Hepatocyte (in vitro differentiated cells): ENCODE results near the gene LRMDA. TPM values are rescaled to one million over a fixed set of nuclear protein-coding genes. Genes with fewer than 3 reads are reported as not detected.

ENCODE experiments used
- DNase-seq: peaks from one replicate; pipeline ENCODE4 v3.0.0-alpha.2; 2016; ENCODE audit warnings: low spot score
- H2AFZ ChIP-seq: fragments of 200-600 bp; sonication (generic); 2 replicates; pipeline ENCODE4 v1.6.0; 2016; ENCODE audit warnings: antibody characterized with exemption, mild to moderate bottlenecking
- H3K27ac ChIP-seq: fragments of 200-600 bp; sonication (generic); 2 replicates; pipeline ENCODE4 v1.5.1; 2016; ENCODE audit warnings: mild to moderate bottlenecking
- H3K27me3 ChIP-seq: fragments of 200-600 bp; sonication (generic); 2 replicates; pipeline ENCODE4 v1.6.1; 2016
- H3K36me3 ChIP-seq: fragments of 200-600 bp; sonication (generic); replicated peaks from 2 replicates; pipeline ENCODE4 v1.5.1; 2016; ENCODE audit warnings: low read depth; ENCODE audit not compliant: insufficient read depth
- H3K4me1 ChIP-seq: fragments of 200-600 bp; sonication (generic); 2 replicates; pipeline ENCODE4 v1.5.1; 2016; ENCODE audit warnings: mild to moderate bottlenecking, moderate library complexity; ENCODE audit not compliant: insufficient read depth
- H3K4me2 ChIP-seq: fragments of 200-600 bp; sonication (generic); 2 replicates; pipeline ENCODE4 v1.6.0; 2016
- H3K4me3 ChIP-seq: fragments of 200-600 bp; sonication (generic); 2 replicates; pipeline ENCODE4 v1.5.1; 2016; ENCODE audit warnings: mild to moderate bottlenecking
- H3K79me2 ChIP-seq: fragments of 200-600 bp; sonication (generic); 2 replicates; pipeline ENCODE4 v1.6.0; 2017; ENCODE audit warnings: mild to moderate bottlenecking
- H3K9me2 ChIP-seq: fragments of 200-600 bp; sonication (generic); replicated peaks from 2 replicates; pipeline ENCODE4 v1.6.0; 2017; ENCODE audit warnings: mild to moderate bottlenecking; ENCODE audit not compliant: insufficient read depth
- H3K9me3 ChIP-seq: fragments of 200-600 bp; sonication (generic); 2 replicates; pipeline ENCODE4 v1.5.1; 2016; ENCODE audit warnings: low read depth, mild to moderate bottlenecking
- H4K20me1 ChIP-seq: fragments of 200-600 bp; sonication (generic); 2 replicates; pipeline ENCODE4 v1.6.0; 2016; ENCODE audit warnings: mild to moderate bottlenecking; ENCODE audit not compliant: insufficient read depth, poor library complexity, severe bottlenecking
- EZH2 ChIP-seq: fragments of 200-600 bp; sonication (generic); IDR thresholded peaks from 2 replicates; pipeline ENCODE4 v1.6.1; 2016; ENCODE audit warnings: antibody characterized with exemption, mild to moderate bottlenecking, borderline replicate concordance
- EZH2phosphoT487 ChIP-seq: fragments of 200-600 bp; sonication (generic); IDR thresholded peaks from one replicate; pipeline ENCODE4 v1.6.1; 2018; ENCODE audit warnings: antibody characterized with exemption, mild to moderate bottlenecking, low read depth, moderate library complexity; ENCODE audit not compliant: unreplicated experiment, severe bottlenecking
- WGBS: methylation state at CpG from one replicate; pipeline ENCODE4 v1.1.6; 2016; ENCODE audit warnings: low lambda C conversion rate; ENCODE audit errors: missing lambda C conversion rate; 5-methylcytosine and 5-hydroxymethylcytosine counted together
- polyA plus RNA-seq: library from polyadenylated mRNA; unstranded; fragments of >200 nt; fragmentation: Nextera tagmentation; extraction: Ambion mirVana; gene quantifications from 2 replicates; pipeline ENCODE4 v1.2.1, GENCODE V29; 2016
- total RNA-seq: library from RNA; depleted of rRNA; stranded (reverse); fragments of >200 nt; gene quantifications from 2 replicates; pipeline ENCODE4 v1.2.3, GENCODE V29; 2014
- TF ChIP-seq, protein P1 (sequence below): fragments of 200-600 bp; sonication (generic); IDR thresholded peaks from 2 replicates; pipeline ENCODE4 v1.5.1; 2016; ENCODE audit warnings: antibody characterized with exemption, mild to moderate bottlenecking; ENCODE audit not compliant: poor library complexity

Gene LRMDA
- total and polyA plus RNA-seq, 2 experiments from 2014 or later: 5.6 to 15.7 TPM

DNA sequence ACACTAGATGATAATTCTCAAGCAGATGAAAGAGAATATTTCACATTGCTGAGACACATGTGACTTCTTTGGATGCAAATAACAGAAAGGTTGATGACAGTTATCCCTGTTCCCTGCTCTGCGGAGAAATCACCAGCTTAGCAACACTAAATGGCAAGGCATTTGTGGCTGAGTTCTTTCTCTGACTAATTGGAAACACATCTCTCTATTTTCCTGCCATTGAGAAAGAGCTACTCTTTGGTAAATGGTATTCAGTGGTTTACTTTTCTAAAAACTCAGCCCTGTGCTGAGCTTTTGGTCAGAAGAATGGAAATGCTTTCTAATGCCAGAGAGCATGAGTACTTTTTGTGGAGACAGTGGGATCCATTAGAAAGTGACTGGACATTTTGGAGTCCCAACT, 771.4 kb downstream of the LRMDA start:
- DNase-seq: no peak
- Histone ChIP-seq H3K9me3 (no peaks in the 10 kb centered on the region), H4K20me1 (no peaks in the 10 kb centered on the region), H3K27ac (peak overlapping the region; percentile 32), H3K9me2 (no peaks in the 10 kb centered on the region), H3K4me1 (peaks cover 6% of the 10 kb centered on the region), H3K79me2 (no peaks in the 10 kb centered on the region), H2AFZ (no peak overlapping the region), H3K4me2 (no peak overlapping the region), H3K36me3 (no peaks in the 10 kb centered on the region), H3K4me3 (no peak overlapping the region), H3K27me3 (no peaks in the 10 kb centered on the region)
- TF ChIP-seq EZH2phosphoT487 (no peak), EZH2 (no peak)
- TF ChIP-seq, protein P1, sequence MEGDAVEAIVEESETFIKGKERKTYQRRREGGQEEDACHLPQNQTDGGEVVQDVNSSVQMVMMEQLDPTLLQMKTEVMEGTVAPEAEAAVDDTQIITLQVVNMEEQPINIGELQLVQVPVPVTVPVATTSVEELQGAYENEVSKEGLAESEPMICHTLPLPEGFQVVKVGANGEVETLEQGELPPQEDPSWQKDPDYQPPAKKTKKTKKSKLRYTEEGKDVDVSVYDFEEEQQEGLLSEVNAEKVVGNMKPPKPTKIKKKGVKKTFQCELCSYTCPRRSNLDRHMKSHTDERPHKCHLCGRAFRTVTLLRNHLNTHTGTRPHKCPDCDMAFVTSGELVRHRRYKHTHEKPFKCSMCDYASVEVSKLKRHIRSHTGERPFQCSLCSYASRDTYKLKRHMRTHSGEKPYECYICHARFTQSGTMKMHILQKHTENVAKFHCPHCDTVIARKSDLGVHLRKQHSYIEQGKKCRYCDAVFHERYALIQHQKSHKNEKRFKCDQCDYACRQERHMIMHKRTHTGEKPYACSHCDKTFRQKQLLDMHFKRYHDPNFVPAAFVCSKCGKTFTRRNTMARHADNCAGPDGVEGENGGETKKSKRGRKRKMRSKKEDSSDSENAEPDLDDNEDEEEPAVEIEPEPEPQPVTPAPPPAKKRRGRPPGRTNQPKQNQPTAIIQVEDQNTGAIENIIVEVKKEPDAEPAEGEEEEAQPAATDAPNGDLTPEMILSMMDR: no peak
- WGBS: 52% methylated on average over 1 of the region's 1 CpG

GRCh38 chr10:76205361-76205760, 773.9 kb downstream of the LRMDA start:
- no peak for DNase-seq
- WGBS: 56% methylated on average over 2 of the region's 2 CpGs
- Histone ChIP-seq H3K79me2 (no peaks in the 10 kb centered on the region), H3K4me1 (peaks cover 6% of the 10 kb centered on the region), H3K9me2 (no peaks in the 10 kb centered on the region), H4K20me1 (no peaks in the 10 kb centered on the region), H3K36me3 (no peaks in the 10 kb centered on the region), H3K4me2 (no peak overlapping the region), H2AFZ (no peak overlapping the region), H3K4me3 (no peak overlapping the region), H3K27ac (no peak overlapping the region), H3K9me3 (no peaks in the 10 kb centered on the region), H3K27me3 (no peaks in the 10 kb centered on the region)
- TF ChIP-seq EZH2: no peak
- TF ChIP-seq, protein P1: no peak
- TF ChIP-seq EZH2phosphoT487: no peak

- Histone ChIP-seq H3K27me3 (no peaks in the 10 kb centered on the region), H3K4me2 (no peak overlapping the region), H3K79me2 (no peaks in the 10 kb centered on the region), H3K27ac (no peak overlapping the region), H3K4me1 (peaks cover 6% of the 10 kb centered on the region), H3K4me3 (no peak overlapping the region), H2AFZ (no peak overlapping the region), H3K9me2 (no peaks in the 10 kb centered on the region), H3K36me3 (no peaks in the 10 kb centered on the region), H3K9me3 (no peaks in the 10 kb centered on the region), H4K20me1 (no peaks in the 10 kb centered on the region)
- DNase-seq: no peak
- TF ChIP-seq, protein P1: no peak
- TF ChIP-seq EZH2 (no peak), EZH2phosphoT487 (no peak)
- 89% methylated on average over 8 of the region's 8 CpGs for WGBS
Measured at GRCh38 chr10:76206797-76207352, 775.5 kb downstream of the LRMDA start.

- no peaks in the 10 kb centered on the region for H3K36me3 ChIP-seq
- no peaks in the 10 kb centered on the region for H3K27me3 ChIP-seq
- H3K27ac ChIP-seq: no peak overlapping the region
- no peaks in the 10 kb centered on the region for H4K20me1 ChIP-seq
- WGBS: 82% methylated on average over 5 of the region's 5 CpGs
- no peak overlapping the region for H3K4me2 ChIP-seq
- no peak overlapping the region for H2AFZ ChIP-seq
- no peak for DNase-seq
- no peaks in the 10 kb centered on the region for H3K4me1 ChIP-seq
- TF ChIP-seq, protein P1: no peak
- TF ChIP-seq EZH2phosphoT487 (no peak), EZH2 (no peak)
- H3K4me3 ChIP-seq: no peak overlapping the region
- no peaks in the 10 kb centered on the region for H3K9me3 ChIP-seq
- H3K9me2 ChIP-seq: no peaks in the 10 kb centered on the region
- no peaks in the 10 kb centered on the region for H3K79me2 ChIP-seq
Measured at GRCh38 chr10:76209135-76209534, 777.7 kb downstream of the LRMDA start.
